Measurements from ENCODE around the gene ZNF248.

The ZNF248 gene

GRCh38 chr10:37765216-37765615 is 92.2 kb downstream of the ZNF248 start:
- peaks cover 7% of the 10 kb centered on the region for H3K4me1 ChIP-seq (ENCODE audit: insufficient read depth, poor library complexity, severe bottlenecking)
- H3K4me3 ChIP-seq (ENCODE audit: severe bottlenecking): no peak overlapping the region
- TF ChIP-seq CTCF (IDR thresholded peaks at IDR 0.05; ENCODE audit: poor library complexity, severe bottlenecking): no peak
- no peaks in the 10 kb centered on the region for H3K36me3 ChIP-seq (ENCODE audit: low read depth)
- ATAC-seq (ENCODE audit: low read depth) (peak; percentile 33; the same call in 2 of the 3 replicates), DNase-seq (ENCODE audit: low spot score) (no peak)
- H3K27me3 ChIP-seq (ENCODE audit: insufficient read depth, poor library complexity, severe bottlenecking): no peaks in the 10 kb centered on the region
- no peaks in the 10 kb centered on the region for H3K9me3 ChIP-seq (ENCODE audit: severe bottlenecking)
- H3K27ac ChIP-seq (ENCODE audit: poor library complexity, severe bottlenecking): peak overlapping the region; percentile 32

GRCh38 chr10:37763132-37763531 is 94.3 kb downstream of the ZNF248 start:
- no peaks in the 10 kb centered on the region for H3K27me3 ChIP-seq (ENCODE audit: insufficient read depth, poor library complexity, severe bottlenecking)

GRCh38 chr10:37762287-37762686 is 95.1 kb downstream of the ZNF248 start:
- Histone ChIP-seq H3K4me3 (ENCODE audit: severe bottlenecking) (no peak overlapping the region), H3K9me3 (ENCODE audit: severe bottlenecking) (no peaks in the 10 kb centered on the region), H3K36me3 (ENCODE audit: low read depth) (no peaks in the 10 kb centered on the region), H3K4me1 (ENCODE audit: insufficient read depth, poor library complexity, severe bottlenecking) (peaks cover 7% of the 10 kb centered on the region), H3K27ac (ENCODE audit: poor library complexity, severe bottlenecking) (no peak overlapping the region), H3K27me3 (ENCODE audit: insufficient read depth, poor library complexity, severe bottlenecking) (no peaks in the 10 kb centered on the region)
- TF ChIP-seq CTCF (IDR thresholded peaks at IDR 0.05; ENCODE audit: poor library complexity, severe bottlenecking): no peak
- DNase-seq (ENCODE audit: low spot score) (no peak), ATAC-seq (ENCODE audit: low read depth) (no peak)

More at GRCh38 chr10:37763132-37763531, 94.3 kb downstream of the ZNF248 start:
- Histone ChIP-seq H3K36me3 (ENCODE audit: low read depth) (no peaks in the 10 kb centered on the region), H3K4me1 (ENCODE audit: insufficient read depth, poor library complexity, severe bottlenecking) (peaks cover 7% of the 10 kb centered on the region), H3K9me3 (ENCODE audit: severe bottlenecking) (no peaks in the 10 kb centered on the region), H3K4me3 (ENCODE audit: severe bottlenecking) (no peak overlapping the region), H3K27ac (ENCODE audit: poor library complexity, severe bottlenecking) (no peak overlapping the region)
- TF ChIP-seq CTCF (IDR thresholded peaks at IDR 0.05; ENCODE audit: poor library complexity, severe bottlenecking): no peak
- DNase-seq (ENCODE audit: low spot score) (no peak), ATAC-seq (ENCODE audit: low read depth) (no peak)

- no peak for TF ChIP-seq CTCF (IDR thresholded peaks at IDR 0.05; ENCODE audit: poor library complexity, severe bottlenecking)
- no peak overlapping the region for H3K4me3 ChIP-seq (ENCODE audit: severe bottlenecking)
- no peak for DNase-seq (ENCODE audit: low spot score)
These were observed 96.6 kb downstream of the ZNF248 start for GRCh38 chr10:37760817-37761216.

GRCh38 chr10:37758074-37758473 is 99.3 kb downstream of the ZNF248 start:
- no peak for ATAC-seq (ENCODE audit: low read depth)
- no peaks in the 10 kb centered on the region for H3K27me3 ChIP-seq (ENCODE audit: insufficient read depth, poor library complexity, severe bottlenecking)
- no peak for TF ChIP-seq CTCF (IDR thresholded peaks at IDR 0.05; ENCODE audit: poor library complexity, severe bottlenecking)
- H3K4me1 ChIP-seq (ENCODE audit: insufficient read depth, poor library complexity, severe bottlenecking): peaks cover 7% of the 10 kb centered on the region
- no peak overlapping the region for H3K4me3 ChIP-seq (ENCODE audit: severe bottlenecking)
- no peak for DNase-seq (ENCODE audit: low spot score)
- H3K27ac ChIP-seq (ENCODE audit: poor library complexity, severe bottlenecking): no peak overlapping the region
- no peaks in the 10 kb centered on the region for H3K36me3 ChIP-seq (ENCODE audit: low read depth)
- H3K9me3 ChIP-seq (ENCODE audit: severe bottlenecking): no peaks in the 10 kb centered on the region

More at GRCh38 chr10:37760817-37761216, 96.6 kb downstream of the ZNF248 start:
- no peaks in the 10 kb centered on the region for H3K27me3 ChIP-seq (ENCODE audit: insufficient read depth, poor library complexity, severe bottlenecking)
- ATAC-seq (ENCODE audit: low read depth): peak; percentile 77
- no peaks in the 10 kb centered on the region for H3K9me3 ChIP-seq (ENCODE audit: severe bottlenecking)
- H3K27ac ChIP-seq (ENCODE audit: poor library complexity, severe bottlenecking): peak overlapping the region; percentile 56
- peaks cover 7% of the 10 kb centered on the region for H3K4me1 ChIP-seq (ENCODE audit: insufficient read depth, poor library complexity, severe bottlenecking)
- H3K36me3 ChIP-seq (ENCODE audit: low read depth): no peaks in the 10 kb centered on the region
